ENCODE data around the gene TGFB2. TPM values are rescaled to one million over a fixed set of nuclear protein-coding genes. Genes with fewer than 3 reads are reported as not detected.

Gene TGFB2
- total and polyA plus RNA-seq, 2 donors (not counting 3 experiments of a cell fraction or from before 2014, with no cell fraction given) = 21.2 to 43.5 TPM

GRCh38 chr1:218401441-218401997 lies 56.4 kb downstream of the TGFB2 start:
- no peaks in the 10 kb centered on the region for H3K27me3 ChIP-seq (ENCODE audit: control insufficient read depth in 2 of 2, insufficient read depth in 2 of 2, low read length in 2 of 2)
- CTCF ChIA-PET = no interaction called here
- POLR2A ChIA-PET = no interaction called here
- H3K4me3 ChIP-seq (replicated peaks in 1 of 3; ENCODE audit: insufficient read depth in 1 of 3, low read depth in 1 of 3, low read length in 3 of 3) = no peak overlapping the region
- BruUV-seq (replicated peaks) = no TSS peak
- no peaks in the 10 kb centered on the region for H3K4me1 ChIP-seq (ENCODE audit: control insufficient read depth, extremely low read depth, insufficient read depth, low read length)
- TF ChIP-seq EZH2 (IDR thresholded peaks at IDR 0.05; ENCODE audit: borderline replicate concordance, low read depth, low read length, severe bottlenecking) (no peak), FOS (IDR thresholded peaks at IDR 0.05; ENCODE audit: borderline replicate concordance, insufficient read depth, low read length) (no peak), GATA2 (IDR thresholded peaks at IDR 0.05; ENCODE audit: insufficient read depth, insufficient read length, low read depth, low read length) (no peak), POLR2AphosphoS5 (IDR thresholded peaks at IDR 0.05; ENCODE audit: insufficient read depth, low read depth, low read length) (no peak), MYC (IDR thresholded peaks at IDR 0.05; ENCODE audit: low read depth, low read length) (no peak), POLR2A (IDR thresholded peaks at IDR 0.05; ENCODE audit: low read depth, low read length) (no peak), MAX (IDR thresholded peaks at IDR 0.05; ENCODE audit: insufficient read depth, insufficient read length) (no peak), JUN (IDR thresholded peaks at IDR 0.05; ENCODE audit: borderline replicate concordance, insufficient read depth, insufficient read length, low read depth) (no peak)
- peaks cover 0 to 2% of the 10 kb centered on the region in 2 experiments for H3K36me3 ChIP-seq (ENCODE audit: control insufficient read depth in 2 of 2, extremely low read depth in 1 of 2, insufficient read depth in 2 of 2, low read length in 2 of 2)
- no peak overlapping the region for H3K9ac ChIP-seq (replicated peaks; ENCODE audit: extremely low read depth, insufficient read depth, low read length)
- H3K9me1 ChIP-seq (replicated peaks; ENCODE audit: control insufficient read depth, extremely low read depth, insufficient read depth, low read length) = no peaks in the 10 kb centered on the region
- no peaks in the 10 kb centered on the region for H3K9me3 ChIP-seq (replicated peaks; ENCODE audit: control insufficient read depth, insufficient read depth, low read length)
- no peak overlapping the region for H3K4me2 ChIP-seq (ENCODE audit: insufficient read depth, low read length)
- DNase-seq (ENCODE audit: low read depth, low spot score) (no peak), FAIRE-seq (no peak)
- H3K27ac ChIP-seq (ENCODE audit: insufficient read depth, low read depth, low read length) = no peak overlapping the region
- dilution Hi-C loops (cut with MboI; ENCODE audit: extremely low pct_ligation_motif_present, low sequenced_read_pairs) = no loop called here
- no peak overlapping the region for H2AFZ ChIP-seq (ENCODE audit: low read depth, low read length)
- H3K79me2 ChIP-seq (ENCODE audit: control insufficient read depth, insufficient read depth, low read length) = no peaks in the 10 kb centered on the region
- intact Hi-C loops (cut with micrococcal nuclease) = no loop called here
- no peaks in the 10 kb centered on the region for H4K20me1 ChIP-seq (replicated peaks; ENCODE audit: control insufficient read depth, extremely low read depth, insufficient read depth, low read length)
